Activated CD4-positive, alpha-beta T cell treated with anti-CD3 and anti-CD28 coated beads, Interleukin-2, amount 50 U/mL, for 48 hours (primary cell): Measurements from ENCODE around the gene FOLR2.
"Not testable (repeated sequence)": the region's sequence is repeated elsewhere in the genome, so short reads cannot be mapped to it uniquely, and the experiment has no call there.

Experiments used
- DNase-seq, 2 experiments: peaks; one replicate each; pipeline ENCODE4 v3.0.0-alpha.2; 2020

Gene FOLR2

DNA sequence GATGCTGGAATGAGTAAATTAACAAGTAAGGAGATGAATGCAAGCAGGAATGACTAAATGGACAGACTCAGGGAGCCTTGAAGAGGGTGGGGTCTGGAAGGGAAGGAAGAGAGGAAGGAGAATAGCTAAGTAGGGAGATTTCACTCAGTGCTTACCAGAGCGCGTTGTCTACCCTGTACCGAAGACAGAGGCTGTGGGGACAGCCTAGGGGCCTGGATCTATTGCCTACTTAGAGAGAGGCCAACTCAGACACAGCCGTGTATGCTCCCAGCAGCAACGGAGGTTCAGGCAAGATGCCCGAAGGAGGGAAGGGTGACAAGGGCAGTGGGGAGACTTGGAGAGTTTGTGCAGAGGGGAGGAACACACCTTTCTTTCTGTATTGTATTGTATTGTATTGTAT lies at the start of gene FOLR2:
Gene FOLR2 (plus strand): TSS at position 157 of the 400 bp plus-strand sequence. CDS start 1,791 bp downstream, outside the sequence.
- no peak for DNase-seq

- not testable (repeated sequence) for DNase-seq
These were observed 47.5 kb upstream of the FOLR2 start for GRCh38 chr11:72169046-72169555.

DNA sequence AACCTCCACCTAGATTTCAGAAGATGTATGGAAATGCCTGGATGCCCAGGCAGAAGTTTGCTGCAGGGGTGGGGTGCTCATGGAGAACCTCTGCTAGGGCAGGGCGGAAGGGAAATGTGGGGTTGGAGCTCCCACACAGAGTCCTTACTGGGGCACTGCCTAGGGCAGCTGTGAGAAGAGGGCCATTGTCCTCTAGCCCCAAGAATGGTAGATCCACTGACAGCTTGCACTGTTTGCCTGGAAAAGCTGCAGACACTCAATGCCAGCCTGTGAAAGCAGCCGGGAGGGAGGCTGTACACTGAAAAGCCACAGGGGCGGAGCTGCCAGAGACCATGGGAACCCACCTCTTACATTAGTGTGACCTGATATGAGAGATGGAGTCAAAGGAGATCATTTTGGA lies 46.8 kb upstream of the FOLR2 start:
- not testable (repeated sequence) for DNase-seq

DNA sequence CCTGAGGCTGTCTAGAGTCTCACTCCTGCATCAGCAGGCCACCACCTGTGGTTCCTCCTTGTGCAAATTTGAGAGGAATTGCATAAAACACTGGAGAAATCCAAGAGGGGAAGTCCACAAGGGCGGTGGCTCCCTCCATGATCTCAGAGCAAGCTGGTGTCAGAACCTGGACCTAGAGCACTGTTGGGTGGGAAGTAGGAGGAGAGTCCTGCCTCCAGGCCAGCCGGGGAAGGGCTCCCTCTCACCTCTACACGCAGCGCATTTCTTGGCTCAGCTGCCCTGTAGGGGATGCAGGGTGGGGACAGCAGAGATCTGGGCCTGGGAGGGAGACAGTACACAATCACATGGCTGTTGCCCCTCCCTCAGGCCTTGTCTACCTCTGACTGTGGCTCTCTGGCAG lies 44.6 kb upstream of the FOLR2 start:
- DNase-seq = not testable (repeated sequence)

DNA sequence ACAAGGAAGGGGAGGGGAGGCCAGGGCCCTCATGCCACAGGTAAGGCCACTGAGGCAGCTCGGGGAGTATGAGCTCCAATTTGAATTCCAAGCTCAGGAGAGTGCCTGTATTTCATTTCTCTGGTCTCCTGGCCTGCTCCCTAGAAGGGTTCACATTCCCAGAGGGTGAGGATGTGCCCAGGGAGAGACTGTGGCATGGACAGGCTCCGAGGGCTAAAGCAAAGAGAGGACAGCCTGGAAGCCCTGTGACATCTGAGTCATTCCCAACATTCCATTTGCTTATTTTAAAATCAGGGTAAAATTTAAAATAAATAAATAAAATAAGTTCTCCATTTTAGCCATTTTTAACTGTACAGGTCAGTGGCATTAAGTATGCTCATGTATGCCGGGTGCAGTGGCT lies 43.3 kb upstream of the FOLR2 start:
- no peak for DNase-seq

- no peak for DNase-seq
These were observed 42.1 kb upstream of the FOLR2 start for GRCh38 chr11:72174302-72175070.

- DNase-seq = no peak
These were observed 38.9 kb upstream of the FOLR2 start for GRCh38 chr11:72177656-72178055.

DNA sequence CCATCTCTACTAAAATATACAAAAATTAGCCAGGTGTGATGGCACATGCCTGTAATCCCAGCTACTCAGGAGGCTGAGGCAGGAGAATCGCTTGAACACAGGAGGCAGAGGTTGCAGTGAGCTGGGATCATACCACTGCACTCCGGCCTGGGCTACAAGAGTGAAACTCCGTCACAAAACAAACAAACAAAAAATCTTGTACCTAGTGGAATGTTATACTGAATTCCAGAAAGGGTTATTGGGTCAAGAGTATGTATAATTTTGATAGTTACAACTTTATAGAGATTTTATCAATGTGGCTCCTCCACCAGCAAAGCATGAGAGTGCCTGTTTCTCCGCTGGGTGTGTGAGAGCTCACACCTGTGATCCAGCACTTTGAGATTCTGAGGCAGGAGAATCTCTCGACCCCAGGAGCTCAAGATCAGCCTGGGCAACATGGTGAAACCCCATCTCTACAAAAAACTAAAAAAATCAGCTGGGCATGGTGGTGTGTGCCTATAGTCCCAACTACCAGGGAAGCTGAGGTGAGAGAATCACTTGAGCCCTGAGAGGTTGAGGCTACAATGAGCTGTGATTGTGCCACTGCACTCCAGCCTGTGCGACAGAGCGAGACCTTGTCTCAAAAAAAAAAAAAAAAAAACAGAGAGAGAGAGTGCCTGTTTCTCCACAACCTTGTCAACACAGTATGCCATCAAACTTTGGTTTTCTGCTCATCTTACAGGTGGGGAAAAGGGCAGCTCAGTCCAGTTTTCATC lies 37.4 kb upstream of the FOLR2 start:
- no peak for DNase-seq

GRCh38 chr11:72179804-72180396 lies 36.7 kb upstream of the FOLR2 start:
- DNase-seq = peak; percentile 12 to 30

DNA sequence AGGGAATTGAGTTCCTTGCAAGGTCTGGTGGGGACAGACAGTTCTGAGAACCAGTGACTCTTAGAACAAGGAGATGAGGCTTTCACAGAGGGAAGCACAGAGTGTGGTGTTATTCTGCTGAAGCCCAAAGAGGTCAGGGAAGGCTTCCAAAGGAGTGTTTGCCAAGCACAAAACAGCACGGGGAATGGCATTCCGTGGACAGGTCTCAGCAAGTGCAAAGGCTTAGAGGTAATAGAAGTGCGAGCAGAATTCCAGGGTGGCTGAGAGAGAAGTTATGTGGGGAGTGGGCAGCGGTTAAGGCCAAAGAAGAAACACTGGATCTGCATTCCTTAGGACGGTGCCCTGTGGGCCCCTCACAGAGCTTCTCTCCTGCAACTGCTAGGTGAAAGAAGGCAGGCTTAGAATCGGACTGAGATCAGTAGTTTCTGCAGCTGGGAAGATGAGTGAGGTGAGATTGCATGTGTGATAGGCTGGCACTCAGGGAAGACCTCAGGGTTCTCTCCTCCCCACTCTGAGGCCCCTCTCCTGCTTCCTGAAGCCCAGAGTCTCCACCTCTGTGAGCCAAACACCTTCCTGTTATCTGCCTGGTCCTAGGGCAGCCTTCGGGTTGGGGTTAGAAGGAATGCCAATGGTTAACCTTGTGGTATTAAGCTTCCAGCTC lies 35.6 kb upstream of the FOLR2 start:
- not testable (repeated sequence) for DNase-seq

- DNase-seq = peak in 1 of 2 experiments; percentile 12
These were observed 35.0 kb upstream of the FOLR2 start for GRCh38 chr11:72181553-72181958.

DNA sequence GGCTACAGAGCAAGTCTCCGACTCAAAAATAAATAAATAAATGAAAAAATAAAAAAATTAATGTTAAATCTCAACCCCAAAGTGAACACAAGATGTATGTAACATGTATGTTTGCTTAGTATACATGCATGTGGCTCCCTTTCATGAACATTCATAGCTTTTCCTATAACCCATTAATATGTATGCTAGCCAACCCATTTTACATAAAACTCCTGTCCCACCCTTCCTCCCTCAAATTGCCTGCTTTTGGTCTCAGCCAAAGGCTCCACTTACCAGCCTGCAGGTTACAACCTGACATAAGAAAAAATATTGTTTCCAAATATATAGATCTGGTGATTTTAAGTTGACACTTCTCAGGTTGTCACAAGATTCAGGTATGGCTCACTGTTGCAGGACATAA lies 28.3 kb upstream of the FOLR2 start:
- DNase-seq = no peak

GRCh38 chr11:72189455-72190250 lies 26.9 kb upstream of the FOLR2 start:
- no peak for DNase-seq

GRCh38 chr11:72190631-72191071 lies 25.9 kb upstream of the FOLR2 start:
- no peak for DNase-seq

DNA sequence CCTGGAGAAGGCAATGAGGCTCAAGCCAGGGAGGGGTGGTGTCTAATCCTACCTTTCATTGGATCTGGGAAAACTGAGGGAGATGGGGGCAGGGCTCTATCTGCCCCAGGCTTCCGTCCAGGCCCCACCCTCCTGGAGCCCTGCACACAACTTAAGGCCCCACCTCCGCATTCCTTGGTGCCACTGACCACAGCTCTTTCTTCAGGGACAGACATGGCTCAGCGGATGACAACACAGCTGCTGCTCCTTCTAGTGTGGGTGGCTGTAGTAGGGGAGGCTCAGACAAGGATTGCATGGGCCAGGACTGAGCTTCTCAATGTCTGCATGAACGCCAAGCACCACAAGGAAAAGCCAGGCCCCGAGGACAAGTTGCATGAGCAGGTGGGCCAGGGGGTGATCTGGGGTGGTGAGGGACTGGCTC lies 24.6 kb upstream of the FOLR2 start, which contains the start of gene FOLR1:
Gene FOLR1 (plus strand): TSS at position 180 of the 421 bp plus-strand sequence. CDS start 34 bp downstream, at position 214.
- no peak for DNase-seq

- DNase-seq = no peak
These were observed 20.9 kb upstream of the FOLR2 start for GRCh38 chr11:72195518-72196270.

GRCh38 chr11:72201445-72201844 lies 15.1 kb upstream of the FOLR2 start:
- not testable (repeated sequence) for DNase-seq

- no peak for DNase-seq
These were observed 14.0 kb upstream of the FOLR2 start for GRCh38 chr11:72202571-72202970.

DNA sequence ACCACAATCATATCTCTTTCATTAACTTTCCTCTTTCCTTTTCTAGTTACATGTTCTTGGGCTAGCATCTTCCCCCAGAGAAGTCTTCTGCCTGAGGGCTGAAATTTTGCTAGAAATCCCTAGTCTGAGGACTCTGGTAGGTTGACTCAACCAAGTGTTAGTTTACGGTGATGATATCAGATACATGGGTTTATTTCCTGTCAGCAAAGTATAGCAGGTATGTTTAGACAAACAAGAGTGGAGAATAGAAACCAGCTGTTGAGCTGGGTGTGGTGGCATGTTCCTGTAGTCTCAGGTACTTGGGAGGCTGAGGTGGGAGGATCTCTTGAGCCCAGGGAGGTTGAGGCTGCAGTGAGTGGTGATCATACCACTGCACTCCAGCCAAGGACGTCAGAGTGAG lies 13.4 kb upstream of the FOLR2 start:
- DNase-seq = no peak

DNA sequence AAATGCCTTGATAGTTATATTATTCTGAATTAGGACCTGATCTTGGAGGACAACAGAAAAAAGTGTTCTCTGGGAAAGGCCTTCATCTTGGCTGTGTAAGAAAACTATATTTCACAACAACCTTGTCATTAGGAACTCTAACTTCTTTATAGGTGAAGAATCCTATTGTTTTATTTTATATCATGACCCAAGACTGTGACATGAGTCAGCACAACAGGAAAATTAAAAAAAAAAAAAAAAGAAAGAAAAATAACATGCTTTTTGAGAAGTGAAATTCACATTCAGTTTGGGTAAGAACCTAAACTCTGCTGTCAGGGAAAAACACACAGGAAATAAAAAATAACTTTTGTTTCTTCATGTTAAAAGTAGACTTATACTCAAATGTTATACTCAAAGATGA lies 11.7 kb upstream of the FOLR2 start:
- no peak for DNase-seq

DNA sequence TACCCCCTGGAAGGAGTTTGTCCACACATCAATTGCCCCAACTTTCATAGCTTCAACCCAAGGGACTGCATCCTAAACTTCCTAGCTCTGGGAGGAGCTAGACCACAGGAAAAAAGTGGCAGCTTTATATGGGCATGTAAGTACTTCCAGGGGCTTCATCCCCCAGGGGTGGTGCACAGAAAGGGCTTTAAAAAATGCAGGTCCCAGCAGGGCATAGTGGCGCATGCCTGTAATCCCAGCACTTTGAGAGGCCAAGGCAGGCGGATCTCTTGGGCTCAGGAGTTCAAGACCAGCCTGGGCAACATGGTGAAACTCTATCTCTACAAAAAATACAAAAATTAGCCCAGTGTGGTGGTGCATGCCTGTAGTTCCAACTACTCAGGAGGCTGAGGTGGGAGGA lies 9.8 kb upstream of the FOLR2 start:
- not testable (repeated sequence) for DNase-seq
